B cell (primary cell): ENCODE results near the gene ACO2. TPM values are rescaled to one million over a fixed set of nuclear protein-coding genes. Genes with fewer than 3 reads are reported as not detected.

Experiments used
- ATAC-seq: fragments of 200-7000 bp; cut with Tn5 transposase; one replicate; pipeline ENCODE4 v1.10.0; 2021; ENCODE audit warnings: low read depth, mild to moderate bottlenecking, moderate number of reproducible peaks, moderate library complexity
- CTCF ChIA-PET: fragments of 350-600 bp; sonication (Branson Sonifier 250); formaldehyde crosslinking; loops from one replicate; lab custom pipeline; 2021; ENCODE audit warnings: antibody characterized with exemption, inconsistent platforms; lab: Charles Lee
- POLR2A ChIA-PET: fragments of 350-600 bp; sonication (Branson Sonifier 250); formaldehyde crosslinking; loops from one replicate; lab custom pipeline; 2021; ENCODE audit warnings: antibody characterized with exemption; lab: Charles Lee
- DNase-seq: peaks from one replicate; pipeline ENCODE4 v3.0.0; 2013
- H2AFZ ChIP-seq: 2 replicates; pipeline ENCODE4 v1.6.1; 2012; ENCODE audit warnings: mild to moderate bottlenecking, low read depth, low read length; ENCODE audit not compliant: insufficient read depth, poor library complexity, severe bottlenecking
- H3K27ac ChIP-seq, 2 donors: 1 replicate in 1 of 2; 2 replicates in 1 of 2; pipeline ENCODE4 v1.5.1; 2012 to 2013; ENCODE audit warnings: low read length in 2 of 2, mild to moderate bottlenecking in 2 of 2, moderate library complexity in 1 of 2
- H3K27me3 ChIP-seq, 4 experiments: fragments of 200-600 bp in 1 of 4; sonication (generic) in 1 of 4; replicated peaks in 1 of 4; 1 replicate in 2 of 4; 2 replicates in 2 of 4; pipeline versions ENCODE4 v1.6.1 to v1.7.0; 2013 to 2016; ENCODE audit warnings: low read length in 3 of 4, mild to moderate bottlenecking in 2 of 4, mixed read lengths in 1 of 4, moderate library complexity in 1 of 4; ENCODE audit not compliant: insufficient read depth in 4 of 4, control insufficient read depth in 3 of 4; ENCODE audit errors: control extremely low read depth in 1 of 4
- H3K36me3 ChIP-seq, 2 experiments: replicated peaks in 1 of 2; 1 replicate in 1 of 2; 2 replicates in 1 of 2; pipeline versions ENCODE4 v1.6.1 to v1.7.1; 2013; ENCODE audit warnings: low read length in 1 of 2; ENCODE audit not compliant: insufficient read depth in 2 of 2, control insufficient read depth in 1 of 2; ENCODE audit errors: control extremely low read depth in 1 of 2, extremely low read depth in 1 of 2
- H3K4me1 ChIP-seq, 2 donors: fragments of 200-600 bp in 1 of 2; sonication (generic) in 1 of 2; 1 replicate in 1 of 2; 2 replicates in 1 of 2; pipeline versions ENCODE4 v1.5.1 to v1.6.1; 2013 to 2017; ENCODE audit warnings: low read length in 2 of 2; ENCODE audit not compliant: control insufficient read depth in 2 of 2, insufficient read depth in 2 of 2
- H3K4me2 ChIP-seq: replicated peaks from 2 replicates; pipeline ENCODE3; 2012; ENCODE audit warnings: mild to moderate bottlenecking, low read depth, low read length; ENCODE audit not compliant: poor library complexity, severe bottlenecking
- H3K4me3 ChIP-seq, 5 experiments: fragments of 200-600 bp in 1 of 5; sonication (generic) in 1 of 5; 1 replicate in 3 of 5; 2 replicates in 2 of 5; pipeline versions ENCODE4 v1.5.1 to v1.7.0; 2011 to 2016; ENCODE audit warnings: low read length in 4 of 5, mild to moderate bottlenecking in 4 of 5, low read depth in 2 of 5, control low read depth in 1 of 5, moderate library complexity in 1 of 5; ENCODE audit not compliant: insufficient read depth in 1 of 5; ENCODE audit errors: control extremely low read depth in 1 of 5, extremely low read depth in 1 of 5
- H3K79me2 ChIP-seq: fragments of 200-600 bp; sonication (generic); one replicate; pipeline ENCODE4 v1.6.0; 2016; ENCODE audit warnings: low read length; ENCODE audit not compliant: control insufficient read depth, insufficient read depth
- H3K9ac ChIP-seq: fragments of 200-600 bp; sonication (generic); 2 replicates; pipeline ENCODE4 v1.6.1; 2017; ENCODE audit warnings: mild to moderate bottlenecking, low read length, moderate library complexity
- H3K9me3 ChIP-seq, 3 donors: one replicate each; pipeline versions ENCODE4 v1.6.1 to v1.7.1; 2013; ENCODE audit warnings: low read length in 2 of 3; ENCODE audit not compliant: control insufficient read depth in 2 of 3, insufficient read depth in 1 of 3; ENCODE audit errors: control extremely low read depth in 1 of 3
- H4K20me1 ChIP-seq: 2 replicates; pipeline ENCODE4 v1.6.0; 2012; ENCODE audit warnings: mild to moderate bottlenecking, low read length; ENCODE audit not compliant: insufficient read depth, control insufficient read depth, poor library complexity, severe bottlenecking
- H3K27ac Mint-ChIP-seq: one replicate; pipeline ENCODE4 v1.8.0; 2021; ENCODE audit warnings: mixed read lengths
- H3K27me3 Mint-ChIP-seq: one replicate; pipeline ENCODE4 v1.8.0; 2021; ENCODE audit warnings: mixed read lengths
- H3K4me1 Mint-ChIP-seq: one replicate; pipeline ENCODE4 v1.8.0; 2021; ENCODE audit warnings: mixed read lengths
- H3K4me3 Mint-ChIP-seq: one replicate; pipeline ENCODE4 v1.8.0; 2021; ENCODE audit warnings: mixed read lengths
- H3K9me3 Mint-ChIP-seq: one replicate; pipeline ENCODE4 v1.8.0; 2022; ENCODE audit warnings: mixed read lengths; ENCODE audit not compliant: insufficient read depth
- EZH2 ChIP-seq: IDR thresholded peaks from 2 replicates; pipeline ENCODE4 v1.6.1; 2012; ENCODE audit warnings: borderline replicate concordance, low read depth, mild to moderate bottlenecking, moderate library complexity, low read length; ENCODE audit not compliant: insufficient read depth, poor library complexity, severe bottlenecking
- WGBS: methylation state at CpG from one replicate; pipeline ENCODE4 v1.1.5; 2013; ENCODE audit warnings: missing lambda C conversion rate; ENCODE audit not compliant: insufficient coverage; 5-methylcytosine and 5-hydroxymethylcytosine counted together
- intact Hi-C: fragments of 100-400 bp; cut with micrococcal nuclease; formaldehyde crosslinking; loops from one replicate; pipeline ENCODE4 v1.10.0; 2022
- polyA plus RNA-seq: library from polyadenylated mRNA; depleted of rRNA; stranded (reverse); fragments of >200 nt; gene quantifications from 2 replicates; pipeline ENCODE4 v1.2.3, GENCODE V29; 2012
- total RNA-seq, 2 donors: library from RNA; stranded (reverse); fragments of 120-200 nt in 1 of 2; gene quantifications; 1 replicate in 1 of 2; 2 replicates in 1 of 2; pipeline versions ENCODE4 v1.2.3 to v1.2.4, GENCODE V29; 2013 to 2022
- TF ChIP-seq, protein P1 (sequence below): fragments of 200-600 bp; IDR thresholded peaks from one replicate; pipeline ENCODE4 v1.8.0; 2022; ENCODE audit warnings: antibody characterized with exemption, mild to moderate bottlenecking

Gene ACO2
- total and polyA plus RNA-seq, 2 donors (not counting 1 experiment from before 2014, with no cell fraction given): 91.5 to 91.7 TPM

DNA sequence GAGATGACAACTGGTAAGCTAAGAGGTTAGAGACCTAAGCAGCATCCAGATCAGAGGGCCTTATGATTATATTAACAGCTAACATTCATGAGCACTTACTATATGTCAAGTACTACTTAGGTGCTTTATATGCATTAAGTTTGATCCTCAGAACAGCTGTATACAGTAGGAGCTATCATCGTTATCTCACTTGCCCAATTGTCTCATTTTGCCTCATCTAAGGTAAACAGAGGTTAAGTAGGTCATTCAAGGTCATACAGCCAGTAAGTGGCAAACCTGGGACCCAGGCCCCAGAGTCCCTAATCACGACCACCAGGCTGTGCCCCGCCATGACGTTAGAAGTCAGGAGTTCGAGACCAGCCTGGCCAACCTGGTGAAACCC, 79.9 kb downstream of the ACO2 start:
- Mint-ChIP-seq H3K4me3 (no peak overlapping the region), H3K27me3 (peaks cover 4% of the 10 kb centered on the region), H3K27ac (no peak overlapping the region), H3K4me1 (peaks cover 15% of the 10 kb centered on the region), H3K9me3 (no peaks in the 10 kb centered on the region)
- Histone ChIP-seq H3K27ac (no peak overlapping the region), H3K36me3 (no peaks in the 10 kb centered on the region), H4K20me1 (no peaks in the 10 kb centered on the region), H3K4me3 (no peak overlapping the region), H3K27me3 (peaks cover 0 to 5% (median 0%) of the 10 kb centered on the region in 4 experiments), H3K9me3 (no peaks in the 10 kb centered on the region), H2AFZ (no peak overlapping the region), H3K79me2 (peaks cover 21% of the 10 kb centered on the region), H3K9ac (no peak overlapping the region), H3K4me2 (no peak overlapping the region), H3K4me1 (peaks cover 7 to 9% of the 10 kb centered on the region in 2 donors)
- intact Hi-C loops: no loop called here
- CTCF ChIA-PET: interaction anchor here (0.7 kb wide), 1 partner anchor 568 kb away, joined by 4 read pairs; no protein-coding TSS in a partner anchor
- ATAC-seq (no peak), DNase-seq (no peak)
- POLR2A ChIA-PET: interaction anchor here (0.5 kb wide), 1 partner anchor 199 kb away, joined by 3 read pairs; no protein-coding TSS in a partner anchor
- TF ChIP-seq, protein P1, sequence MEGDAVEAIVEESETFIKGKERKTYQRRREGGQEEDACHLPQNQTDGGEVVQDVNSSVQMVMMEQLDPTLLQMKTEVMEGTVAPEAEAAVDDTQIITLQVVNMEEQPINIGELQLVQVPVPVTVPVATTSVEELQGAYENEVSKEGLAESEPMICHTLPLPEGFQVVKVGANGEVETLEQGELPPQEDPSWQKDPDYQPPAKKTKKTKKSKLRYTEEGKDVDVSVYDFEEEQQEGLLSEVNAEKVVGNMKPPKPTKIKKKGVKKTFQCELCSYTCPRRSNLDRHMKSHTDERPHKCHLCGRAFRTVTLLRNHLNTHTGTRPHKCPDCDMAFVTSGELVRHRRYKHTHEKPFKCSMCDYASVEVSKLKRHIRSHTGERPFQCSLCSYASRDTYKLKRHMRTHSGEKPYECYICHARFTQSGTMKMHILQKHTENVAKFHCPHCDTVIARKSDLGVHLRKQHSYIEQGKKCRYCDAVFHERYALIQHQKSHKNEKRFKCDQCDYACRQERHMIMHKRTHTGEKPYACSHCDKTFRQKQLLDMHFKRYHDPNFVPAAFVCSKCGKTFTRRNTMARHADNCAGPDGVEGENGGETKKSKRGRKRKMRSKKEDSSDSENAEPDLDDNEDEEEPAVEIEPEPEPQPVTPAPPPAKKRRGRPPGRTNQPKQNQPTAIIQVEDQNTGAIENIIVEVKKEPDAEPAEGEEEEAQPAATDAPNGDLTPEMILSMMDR: no peak
- TF ChIP-seq EZH2: no peak
- 94% methylated on average over 4 of the region's 5 CpGs for WGBS

DNA sequence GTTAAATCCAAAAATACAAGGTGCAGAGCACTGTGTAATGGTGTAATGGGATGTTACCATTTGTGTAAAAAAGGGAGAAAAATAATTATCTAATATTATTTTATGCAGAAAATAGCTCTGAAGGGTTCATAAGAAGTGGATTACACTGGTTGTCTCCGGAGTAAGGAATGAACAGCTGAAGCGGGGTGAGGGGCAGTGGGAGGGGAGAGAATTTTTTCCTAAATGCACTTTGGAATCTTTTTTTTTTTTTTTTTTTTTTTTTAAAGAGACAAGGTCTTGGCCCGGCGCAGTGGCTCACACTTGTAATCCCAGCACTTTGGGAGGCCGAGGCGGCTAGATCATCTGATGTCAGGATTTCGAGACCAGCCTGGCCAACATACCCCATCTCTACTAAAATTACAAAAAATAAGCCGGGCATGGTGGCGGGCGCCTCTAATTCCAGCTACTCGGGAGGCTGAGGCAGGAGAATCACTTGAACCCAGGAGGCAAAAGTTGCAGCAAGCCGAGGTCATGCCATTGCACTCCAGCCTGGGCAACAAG, 82.1 kb downstream of the ACO2 start:
- WGBS: 98% methylated on average over 9 of the region's 12 CpGs
- no peak for ATAC-seq
- no peaks in the 10 kb centered on the region for H3K4me1 ChIP-seq
- Mint-ChIP-seq H3K4me3 (no peak overlapping the region), H3K27ac (no peak overlapping the region), H3K27me3 (peaks cover 4% of the 10 kb centered on the region), H3K9me3 (no peaks in the 10 kb centered on the region), H3K4me1 (peaks cover under 1% of the 10 kb centered on the region)
- H4K20me1 ChIP-seq: no peaks in the 10 kb centered on the region
- no peak for DNase-seq
- peaks cover 4% of the 10 kb centered on the region for H3K79me2 ChIP-seq
- H3K27ac ChIP-seq: no peak overlapping the region
- TF ChIP-seq EZH2: no peak
- no peak overlapping the region for H3K9ac ChIP-seq
- H3K9me3 ChIP-seq: no peaks in the 10 kb centered on the region
- H3K27me3 ChIP-seq: peaks cover 0 to 5% (median 0%) of the 10 kb centered on the region in 4 experiments
- CTCF ChIA-PET: interaction anchor here (1.2 kb wide), 1 partner anchor 39 kb away, joined by 3 read pairs; the partner anchor contains the start of gene PMM1
- H2AFZ ChIP-seq: no peak overlapping the region
- no peaks in the 10 kb centered on the region for H3K36me3 ChIP-seq
- no peak overlapping the region for H3K4me3 ChIP-seq
- POLR2A ChIA-PET: no interaction called here
- H3K4me2 ChIP-seq: no peak overlapping the region
- intact Hi-C loops: no loop called here
